SK-N-MC (cell line): Measurements from ENCODE around the gene MYBPH.

Source experiments
- EZH2 ChIP-seq: fragments of 200-600 bp; sonication (generic); IDR thresholded peaks from one replicate; pipeline ENCODE4 v1.6.1; 2017; ENCODE audit warnings: antibody characterized with exemption
- POLR2AphosphoS5 ChIP-seq: IDR thresholded peaks from 2 replicates; pipeline ENCODE4 v1.6.1; 2012; ENCODE audit warnings: mild to moderate bottlenecking, low read depth, low read length, borderline replicate concordance

GRCh38 chr1:203127666-203128430 lies 47.8 kb downstream of the MYBPH start, which contains the start of gene ADORA1:
- TF ChIP-seq POLR2AphosphoS5 (no peak), EZH2 (no peak)
